ENCODE data around the gene SLC39A5. TPM values are rescaled to one million over a fixed set of nuclear protein-coding genes. Genes with fewer than 3 reads are reported as not detected.

The SLC39A5 gene
- total and polyA plus RNA-seq, 2 of the 8 experiments (the other 6 are each of a cell fraction or from before 2014, with no cell fraction given), result 0.27 TPM; not detected in 1

GRCh38 chr12:56224102-56224701 is 5.6 kb upstream of the SLC39A5 start, which contains the start of gene NABP2:
TSS of gene NABP2 (plus strand) at chr12:56224342. CDS start at chr12:56224857, 515 bp downstream.
- Histone ChIP-seq H3K9me3 (ENCODE audit: insufficient read depth in 2 of 2, low read depth in 1 of 2, low read length in 1 of 2) (no peaks in the 10 kb centered on the region), H3K4me1 (replicated peaks in 1 of 4; ENCODE audit: control insufficient read depth in 3 of 4, insufficient read depth in 4 of 4, low read length in 3 of 4) (peaks cover 3 to 13% (median 6%) of the 10 kb centered on the region in 4 experiments; a peak in 6 of 7 replicates), H3K4ac (replicated peaks; ENCODE audit: insufficient read length, low read depth, low read length) (peak within 1 kb of the TSS; percentile 63), H3K9ac (replicated peaks in 1 of 4; ENCODE audit: extremely low read depth in 1 of 4, low read depth in 3 of 4, low read length in 3 of 4) (peak within 1 kb of the TSS in 2 of 4 experiments; percentile 45 to 46; a peak in 3 of 7 replicates), H2BK120ac (replicated peaks; ENCODE audit: low read depth, low read length) (peak within 1 kb of the TSS; percentile 9), H3K14ac (ENCODE audit: insufficient read length) (no peak within 1 kb of the TSS), H4K91ac (replicated peaks; ENCODE audit: insufficient read length, low read length) (peak within 1 kb of the TSS; percentile 8), H2BK5ac (ENCODE audit: low read depth, low read length) (peak within 1 kb of the TSS; percentile 55; the same call in 1 of the 2 replicates), H2BK20ac (ENCODE audit: low read length) (no peak within 1 kb of the TSS), H3K23ac (ENCODE audit: insufficient read length) (no peak within 1 kb of the TSS), H3K23me2 (ENCODE audit: low read depth, low read length) (peaks cover 22% of the 10 kb centered on the region), H4K5ac (ENCODE audit: insufficient read length, low read depth, low read length) (peak within 1 kb of the TSS; percentile 64), H2AFZ (ENCODE audit: low read length) (peak within 1 kb of the TSS; percentile 64; the same call in 1 of the 2 replicates), H3K4me3 (ENCODE audit: extremely low read depth in 1 of 4, insufficient read depth in 2 of 4, low read depth in 3 of 4, low read length in 4 of 4) (peak within 1 kb of the TSS; percentile 49 to 78 (median 66)), H3K36me3 (ENCODE audit: control insufficient read depth in 2 of 4, insufficient read depth in 4 of 4, low read length in 3 of 4) (peaks cover 0 to 4% (median 1%) of the 10 kb centered on the region in 4 experiments; a peak in 1 of 8 replicates), H3K79me2 (ENCODE audit: control insufficient read depth in 1 of 2, insufficient read depth in 2 of 2, low read length in 2 of 2) (peaks cover 0 to 17% of the 10 kb centered on the region in 2 experiments; a peak in 2 of 4 replicates), H3K18ac (ENCODE audit: extremely low read depth, low read length) (peak within 1 kb of the TSS; percentile 54; the same call in 1 of the 2 replicates), H3K27ac (ENCODE audit: low read depth, low read length) (peak within 1 kb of the TSS; percentile 59; the same call in 1 of the 2 replicates), H3K56ac (replicated peaks; ENCODE audit: insufficient read length, low read depth, low read length) (no peak within 1 kb of the TSS), H4K8ac (ENCODE audit: extremely low read depth, insufficient read depth, low read length) (0 out of 2 replicates have a peak within 1 kb of the TSS, but pooled peaks have one; percentile 58), H4K20me1 (replicated peaks in 1 of 2; ENCODE audit: control insufficient read depth in 1 of 2, insufficient read depth in 2 of 2, low read length in 2 of 2) (peaks cover 0 to 2% of the 10 kb centered on the region in 2 experiments), H3K27me3 (replicated peaks in 1 of 4; ENCODE audit: control insufficient read depth in 3 of 4, extremely low read depth in 1 of 4, insufficient read depth in 3 of 4, low read length in 3 of 4) (no peaks in the 10 kb centered on the region), H3K79me1 (ENCODE audit: low read depth, low read length) (peaks cover 6% of the 10 kb centered on the region), H2BK15ac (ENCODE audit: low read length) (no peak within 1 kb of the TSS), H2AK5ac (ENCODE audit: low read depth, low read length) (0 out of 2 replicates have a peak within 1 kb of the TSS, but pooled peaks have one; percentile 0), H2BK12ac (ENCODE audit: low read depth, low read length) (no peak within 1 kb of the TSS; the same call in 1 of the 2 replicates), H3K4me2 (ENCODE audit: insufficient read depth in 1 of 2, low read depth in 2 of 2, low read length in 2 of 2) (peak within 1 kb of the TSS; percentile 90 to 100)
- POLR2A ChIA-PET (ENCODE audit: partially characterized antibody), result interaction anchor here (1.0 to 4.3 kb wide), 2 partner anchors 11 to 45 kb away, joined by 3 to 41 read pairs; no protein-coding TSS in a partner anchor
- CTCF ChIA-PET (ENCODE audit: partially characterized antibody), result interaction anchor here (2.6 to 10.5 kb wide), 5 partner anchors 17 to 105 kb away, joined by 12 to 89 read pairs (median 28); partner anchors contain the start of genes ANKRD52 and ZC3H10
- FAIRE-seq, result peak; percentile 60
- peak; percentile 95 to 98 for DNase-seq (ENCODE audit: low read depth in 1 of 2, low spot score in 2 of 2)
- 3% methylated on average over 35 of the region's 41 CpGs; no CpG with 5 or more reads in 1 of the 2 experiments for WGBS, 2 experiments (ENCODE audit: extremely low coverage in 1 of 2, insufficient coverage in 1 of 2, insufficient read length in 1 of 2, insufficient replicate concordance in 2 of 2, low coverage in 1 of 2, low lambda C conversion rate in 2 of 2, missing lambda C conversion rate in 1 of 2)
- TF ChIP-seq CTBP2 (IDR thresholded peaks at IDR 0.05; ENCODE audit: borderline replicate concordance, insufficient read depth, insufficient read length, low read length) (peak; percentile 49), RXRA (IDR thresholded peaks at IDR 0.05; ENCODE audit: insufficient read depth, low read depth, low read length) (no peak), SP1 (IDR thresholded peaks at IDR 0.05; ENCODE audit: low read depth, low read length) (peak; percentile 86), RBBP5 (IDR thresholded peaks at IDR 0.05; ENCODE audit: borderline replicate concordance, low read depth, low read length) (no peak; the same call in 1 of the 2 replicates), SAP30 (IDR thresholded peaks at IDR 0.05; ENCODE audit: insufficient read depth, insufficient replicate concordance, low read length) (no peak), RAD21 (IDR thresholded peaks at IDR 0.05 in 1 of 2, conservative IDR thresholded peaks at IDR 0.05 in 1 of 2; ENCODE audit: low read depth in 2 of 2, low read length in 2 of 2) (peak; percentile 39)
- TF ChIP-seq, protein P1, sequence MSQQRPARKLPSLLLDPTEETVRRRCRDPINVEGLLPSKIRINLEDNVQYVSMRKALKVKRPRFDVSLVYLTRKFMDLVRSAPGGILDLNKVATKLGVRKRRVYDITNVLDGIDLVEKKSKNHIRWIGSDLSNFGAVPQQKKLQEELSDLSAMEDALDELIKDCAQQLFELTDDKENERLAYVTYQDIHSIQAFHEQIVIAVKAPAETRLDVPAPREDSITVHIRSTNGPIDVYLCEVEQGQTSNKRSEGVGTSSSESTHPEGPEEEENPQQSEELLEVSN (IDR thresholded peaks at IDR 0.05), result peak; percentile 93
- TF ChIP-seq, protein P2, sequence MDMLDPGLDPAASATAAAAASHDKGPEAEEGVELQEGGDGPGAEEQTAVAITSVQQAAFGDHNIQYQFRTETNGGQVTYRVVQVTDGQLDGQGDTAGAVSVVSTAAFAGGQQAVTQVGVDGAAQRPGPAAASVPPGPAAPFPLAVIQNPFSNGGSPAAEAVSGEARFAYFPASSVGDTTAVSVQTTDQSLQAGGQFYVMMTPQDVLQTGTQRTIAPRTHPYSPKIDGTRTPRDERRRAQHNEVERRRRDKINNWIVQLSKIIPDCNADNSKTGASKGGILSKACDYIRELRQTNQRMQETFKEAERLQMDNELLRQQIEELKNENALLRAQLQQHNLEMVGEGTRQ (IDR thresholded peaks at IDR 0.05; ENCODE audit: low read length), result peak; percentile 33; the same call in 1 of the 2 replicates
